Mesenteric fat pad (tissue), 1 donor: ENCODE measurements around the gene SPRR2A. TPM values are rescaled to one million over a fixed set of nuclear protein-coding genes. Genes with fewer than 3 reads are reported as not detected.
"Not testable (repeated sequence)": the region's sequence is repeated elsewhere in the genome, so short reads cannot be mapped to it uniquely, and the experiment has no call there.

Experiments
- DNase-seq: peaks from one replicate; pipeline ENCODE4 v3.0.0-alpha.2; 2020; ENCODE audit warnings: low spot score
- total RNA-seq: library from RNA; stranded (reverse); fragmentation: NEBNext Ultra II Directional; extraction: Animal tissue kit (Norgen Biotek cat#: 25700); gene quantifications from one replicate; pipeline ENCODE4 v1.2.1, GENCODE V29; 2021
- donor health status: DM: yes; HTN: yes; CAD: no.

The SPRR2A gene
- total RNA-seq, 1 donor from 2014 or later = not detected

DNA sequence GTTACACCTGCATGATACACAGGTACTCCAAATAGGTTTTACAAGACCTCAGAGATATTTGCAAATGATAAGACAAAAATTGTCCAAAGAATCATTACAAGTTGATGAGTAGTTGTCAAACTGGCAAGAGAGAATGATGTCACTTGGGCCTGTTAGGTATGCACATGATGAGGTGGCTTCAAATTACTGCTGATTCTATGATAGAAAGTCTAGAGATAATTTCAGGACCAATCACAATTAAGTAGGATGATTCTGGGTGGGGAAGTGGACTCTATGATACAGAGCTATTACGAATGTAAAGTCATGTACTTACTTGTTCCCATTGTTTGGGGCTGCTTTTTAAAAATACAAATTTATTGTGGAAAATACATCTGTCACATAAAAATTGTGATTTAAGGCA lies 31.5 kb downstream of the SPRR2A start:
- no peak for DNase-seq

DNA sequence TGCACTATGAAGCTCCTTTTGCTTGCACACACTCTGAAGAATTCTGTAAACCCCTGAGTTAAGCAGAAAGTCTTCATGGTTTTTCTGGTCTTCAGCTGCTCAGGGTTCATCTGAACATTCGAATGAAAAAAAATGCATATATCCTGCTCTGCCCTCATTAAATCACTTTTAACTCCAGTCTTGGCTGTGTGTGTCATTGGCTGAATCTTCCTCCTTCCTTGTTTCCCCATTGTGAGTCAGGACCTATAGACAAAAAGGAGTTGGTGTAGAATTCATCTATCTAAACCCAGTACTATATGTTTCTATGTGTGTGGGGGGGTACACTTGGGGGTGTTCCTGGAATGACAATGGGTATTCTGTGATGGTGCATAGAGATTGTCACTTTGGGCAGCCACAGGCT lies 32.9 kb downstream of the SPRR2A start:
- DNase-seq = no peak

DNA sequence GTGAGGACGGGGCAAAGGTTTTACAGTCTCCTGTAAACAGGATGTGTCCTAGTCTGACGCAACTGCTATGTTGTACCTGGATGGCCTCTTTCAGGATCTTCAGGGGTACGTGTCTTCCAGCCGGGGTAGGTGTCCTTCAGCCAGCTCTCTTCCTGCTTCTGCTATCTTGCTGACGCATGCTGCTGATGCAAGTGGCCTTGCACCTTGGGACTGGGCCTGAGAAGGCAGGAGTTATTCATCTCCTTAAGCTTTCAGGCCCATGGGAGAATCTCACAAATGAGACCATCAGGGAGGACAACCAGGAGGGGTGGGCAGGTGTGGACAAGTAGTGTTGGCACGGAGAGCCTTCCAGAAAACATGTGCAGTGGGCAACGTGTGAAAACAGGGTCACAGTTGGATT lies 34.2 kb downstream of the SPRR2A start:
- DNase-seq = no peak

DNA sequence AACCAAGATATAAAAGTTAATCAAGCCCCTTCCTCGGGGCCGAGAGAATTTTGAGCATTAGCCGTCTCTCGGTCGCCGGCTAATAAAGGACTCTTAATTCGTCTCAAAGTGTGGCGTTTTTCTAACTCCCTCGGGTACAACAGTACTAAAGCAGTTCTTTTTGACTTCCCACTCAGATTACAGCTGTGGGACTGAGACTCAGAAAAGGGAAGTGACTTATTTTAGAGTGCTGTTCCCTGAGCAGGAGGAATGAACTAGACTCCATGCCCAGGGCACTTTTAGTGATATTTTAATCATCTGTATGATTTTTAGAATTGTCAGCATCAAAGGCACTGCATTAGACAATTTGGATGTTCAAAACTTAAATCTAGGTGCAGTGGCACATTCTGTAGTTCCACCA lies 35.0 kb downstream of the SPRR2A start:
- DNase-seq = not testable (repeated sequence)

DNA sequence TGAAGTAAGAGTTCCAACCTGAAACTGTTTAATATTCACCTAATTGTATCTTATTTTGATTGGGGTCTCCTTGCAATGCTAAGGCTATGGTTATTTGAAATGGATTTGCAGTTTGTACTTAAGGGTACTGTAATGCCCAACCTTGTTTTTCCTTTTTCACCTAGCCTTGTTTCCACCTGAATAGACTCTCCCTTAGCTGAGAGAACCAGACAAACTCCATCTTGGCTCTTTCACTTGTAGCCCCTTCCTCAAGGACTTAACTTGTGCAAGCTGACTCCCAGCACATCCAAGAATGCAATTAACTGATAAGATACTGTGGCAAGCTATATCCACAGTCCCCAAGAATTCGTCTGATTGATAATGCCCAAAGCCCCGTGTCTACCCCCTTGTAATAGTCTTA lies 35.5 kb downstream of the SPRR2A start:
- not testable (repeated sequence) for DNase-seq

DNA sequence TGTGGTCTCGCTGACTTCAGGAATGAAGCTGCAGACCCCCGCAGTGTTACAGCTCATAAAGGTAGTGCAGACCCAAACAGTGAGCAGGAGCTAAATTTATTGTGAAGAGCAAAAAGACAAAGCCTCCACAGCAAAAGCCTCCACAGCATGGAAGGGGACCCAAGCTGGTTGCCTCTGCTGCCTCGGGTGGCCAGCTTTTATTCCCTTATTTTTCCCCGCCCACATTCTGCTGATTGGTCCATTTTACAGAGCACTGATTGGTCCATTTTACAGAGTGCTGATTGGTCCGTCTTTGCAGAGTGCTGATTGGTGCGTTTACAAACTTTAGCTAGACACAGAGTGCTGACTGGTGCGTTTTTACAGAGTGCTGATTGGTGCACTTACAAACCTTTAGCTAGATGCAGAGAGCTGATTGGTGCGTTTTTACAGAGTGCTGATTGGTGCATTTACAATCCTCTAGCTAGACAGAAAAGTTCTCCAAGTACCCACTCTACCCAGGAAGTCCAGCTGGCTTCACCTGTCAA lies 46.0 kb downstream of the SPRR2A start:
- DNase-seq = not testable (repeated sequence)

Other genes with a start within 250 kb of the SPRR2A start
- not detected for gene LCE1B, start 245.5 kb downstream of the SPRR2A start, total RNA-seq
- not detected for gene LCE1A, start 230.0 kb downstream of the SPRR2A start, total RNA-seq
- not detected for gene LCE6A, start 214.7 kb downstream of the SPRR2A start, total RNA-seq
- gene LCE7A, start 197.5 kb downstream of the SPRR2A start, total RNA-seq = not detected
- gene SMCP, start 179.2 kb downstream of the SPRR2A start, total RNA-seq = not detected
- not detected for gene IVL, start 149.0 kb downstream of the SPRR2A start, total RNA-seq
- gene SPRR5, start 110.3 kb downstream of the SPRR2A start, total RNA-seq = not detected
- not detected for gene SPRR4, start 86.9 kb downstream of the SPRR2A start, total RNA-seq
- not detected for gene SPRR1A, start 73.4 kb downstream of the SPRR2A start, total RNA-seq
- not detected for gene SPRR3, start 55.8 kb downstream of the SPRR2A start, total RNA-seq
- gene SPRR1B, start 26.3 kb downstream of the SPRR2A start, total RNA-seq = not detected
- not detected for gene SPRR2D, start 16.4 kb downstream of the SPRR2A start, total RNA-seq
- gene SPRR2B, start 14.1 kb upstream of the SPRR2A start, total RNA-seq = not detected
- not detected for gene SPRR2E, start 37.0 kb upstream of the SPRR2A start, total RNA-seq
- gene SPRR2F, start 56.0 kb upstream of the SPRR2A start, total RNA-seq = not detected
- not detected for gene SPRR2G, start 93.4 kb upstream of the SPRR2A start, total RNA-seq
- gene LELP1, start 145.9 kb upstream of the SPRR2A start, total RNA-seq = not detected
- gene PRR9, start 160.1 kb upstream of the SPRR2A start, total RNA-seq = not detected
- gene LORICRIN, start 202.2 kb upstream of the SPRR2A start, total RNA-seq = not detected